Esophagus squamous epithelium (tissue), 5 donors: Measurements from ENCODE around the gene TXNRD1. TPM values are rescaled to one million over a fixed set of nuclear protein-coding genes. Genes with fewer than 3 reads are reported as not detected.
A peak's percentile ranks its signal among the peaks of the same experiment; 100 is the strongest.

Experiments
- DNase-seq: peaks from one replicate; lab custom pipeline; 2025; lab: John Stamatoyannopoulos, UW
- H3K27ac ChIP-seq, 4 donors: fragments of 200-600 bp; sonication (generic); one replicate each; pipeline ENCODE4 v1.5.1; 2016 to 2019; ENCODE audit warnings: mild to moderate bottlenecking in 1 of 4
- H3K27me3 ChIP-seq, 4 donors: fragments of 200-600 bp; sonication (generic); 1 replicate in 3 of 4; 2 replicates in 1 of 4; pipeline versions ENCODE4 v1.5.1 to v1.6.0; 2017 to 2021; ENCODE audit warnings: antibody characterized with exemption in 1 of 4
- H3K36me3 ChIP-seq, 3 donors: fragments of 200-600 bp; sonication (generic); one replicate each; pipeline ENCODE4 v1.5.1; 2016 to 2019
- H3K4me1 ChIP-seq, 3 donors: fragments of 200-600 bp; sonication (generic); one replicate each; pipeline ENCODE4 v1.5.1; 2017 to 2019
- H3K4me3 ChIP-seq, 4 donors: fragments of 200-600 bp; sonication (generic); 1 replicate in 3 of 4; 2 replicates in 1 of 4; pipeline ENCODE4 v1.5.1; 2016 to 2019; ENCODE audit warnings: mild to moderate bottlenecking in 2 of 4, moderate library complexity in 1 of 4
- H3K9me3 ChIP-seq, 3 donors: fragments of 200-600 bp; sonication (generic); one replicate each; pipeline ENCODE4 v1.5.1; 2016 to 2019
- CTCF ChIP-seq, 6 experiments: fragments of 450-650 bp in 4 of 6; fragments of 200-600 bp in 2 of 6; sonication (generic) in 2 of 6; IDR thresholded peaks; one replicate each; pipeline ENCODE4 v1.5.1; 2016 to 2019; ENCODE audit warnings: antibody characterized with exemption in 6 of 6, mild to moderate bottlenecking in 4 of 6, moderate library complexity in 4 of 6
- POLR2A ChIP-seq, 4 donors: fragments of 450-650 bp; IDR thresholded peaks; one replicate each; pipeline ENCODE4 v1.6.1; 2017; ENCODE audit warnings: antibody characterized with exemption in 4 of 4, mild to moderate bottlenecking in 4 of 4, moderate library complexity in 3 of 4
- WGBS, 2 donors: methylation state at CpG; one replicate each; pipeline ENCODE4 v1.1.5; 2018; 5-methylcytosine and 5-hydroxymethylcytosine counted together
- intact Hi-C: fragments of 100-400 bp; cut with DNase I; formaldehyde crosslinking; loops from one replicate; pipeline ENCODE4 v1.15.0; 2022
- total RNA-seq, 4 donors: library from RNA; depleted of rRNA; stranded (reverse); fragments of >200 nt; gene quantifications; one replicate each; pipeline ENCODE4 v1.1.0, GENCODE V29; 2016
- donor health status: DM: yes; HTN: yes; CAD: no.

Gene TXNRD1
- total RNA-seq, 4 donors from 2014 or later, result 40.6 to 125 (median 82.0) TPM

DNA sequence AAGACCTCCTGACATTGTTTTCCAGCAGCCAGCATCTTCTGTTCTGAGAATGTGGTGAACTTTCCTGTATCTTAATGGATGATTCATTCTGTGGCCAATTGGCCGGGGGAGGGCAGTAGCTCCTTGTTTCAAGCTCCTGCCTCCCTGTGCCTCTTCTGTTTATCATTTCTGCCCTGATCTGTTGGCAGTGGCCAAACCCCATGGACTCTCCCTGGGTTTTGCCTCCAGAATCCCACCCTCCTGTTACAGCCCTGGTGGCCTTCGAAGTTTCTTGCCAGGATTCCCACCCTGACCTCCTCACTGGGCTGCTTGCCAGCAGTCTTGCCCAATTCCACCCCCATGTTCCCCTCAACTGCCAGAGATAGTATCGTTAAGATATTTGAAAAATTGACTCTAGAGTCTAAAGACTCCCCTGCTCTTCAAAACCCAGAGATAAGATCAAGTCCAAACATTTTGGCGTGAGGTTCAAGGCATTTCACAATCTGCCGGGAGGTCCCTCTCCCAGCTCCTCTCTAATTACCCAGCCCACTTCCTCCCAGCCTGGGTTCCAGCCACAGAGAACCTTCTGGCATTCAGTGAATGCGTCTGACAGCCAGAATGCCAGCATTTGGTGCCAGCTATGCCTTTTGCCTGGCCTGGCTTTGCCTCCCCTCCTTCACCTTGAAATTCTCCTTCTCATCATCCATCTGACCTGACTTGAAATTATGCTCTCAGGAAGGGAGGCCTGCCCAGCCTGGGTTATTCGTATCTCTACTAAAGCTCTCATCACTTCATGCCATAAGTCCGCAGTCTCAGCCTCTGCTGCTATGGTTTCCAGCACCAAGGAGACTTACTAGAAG is 37.7 kb upstream of the TXNRD1 start:
- H3K4me1 ChIP-seq, result peaks cover 0 to 53% (median 27%) of the 10 kb centered on the region in 3 donors
- no peak for DNase-seq
- no peaks in the 10 kb centered on the region for H3K36me3 ChIP-seq
- H3K27me3 ChIP-seq, result no peaks in the 10 kb centered on the region
- H3K27ac ChIP-seq, result peak overlapping the region; percentile 48 to 92 (median 78)
- 44 to 45% methylated on average over 7 of the region's 8 CpGs for WGBS, 2 donors
- peak in 2 of 6 experiments; percentile 11 for TF ChIP-seq CTCF (IDR thresholded peaks at IDR 0.05)
- no peak for TF ChIP-seq POLR2A (IDR thresholded peaks at IDR 0.05)
- intact Hi-C loops, result no loop called here
- no peak overlapping the region for H3K4me3 ChIP-seq
- no peaks in the 10 kb centered on the region for H3K9me3 ChIP-seq

DNA sequence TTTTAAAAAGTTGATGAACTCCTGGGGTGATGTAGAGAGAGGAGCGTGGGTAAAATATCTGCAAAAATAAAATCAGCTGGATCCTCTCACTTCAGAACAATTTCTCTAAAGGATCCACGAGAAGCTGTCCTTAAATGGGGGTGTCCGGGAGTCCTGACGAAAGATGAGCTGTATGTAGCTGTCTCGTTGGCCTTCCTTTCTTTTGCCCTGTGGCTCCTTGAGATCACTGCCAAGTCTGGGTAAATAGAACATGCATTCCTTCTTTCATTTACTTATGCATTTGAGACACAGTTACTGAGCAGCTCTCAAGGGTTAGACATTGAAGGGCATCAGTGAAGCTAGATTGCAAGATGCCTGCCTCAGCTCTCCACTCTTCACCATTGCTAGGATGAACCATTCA is 35.2 kb upstream of the TXNRD1 start:
- Histone ChIP-seq H3K27me3 (no peaks in the 10 kb centered on the region), H3K36me3 (no peaks in the 10 kb centered on the region), H3K4me3 (no peak overlapping the region), H3K27ac (peak overlapping the region in 3 of 4 donors; percentile 74 to 83 (median 76)), H3K9me3 (peaks cover 0 to 8% (median 0%) of the 10 kb centered on the region in 3 donors), H3K4me1 (peaks cover 0 to 53% (median 27%) of the 10 kb centered on the region in 3 donors)
- intact Hi-C loops, result no loop called here
- no peak for TF ChIP-seq POLR2A (IDR thresholded peaks at IDR 0.05)
- TF ChIP-seq CTCF (IDR thresholded peaks at IDR 0.05), result no peak
- WGBS, 2 donors, result 43 to 57% methylated on average over 5 of the region's 5 CpGs
- DNase-seq, result no peak

DNA sequence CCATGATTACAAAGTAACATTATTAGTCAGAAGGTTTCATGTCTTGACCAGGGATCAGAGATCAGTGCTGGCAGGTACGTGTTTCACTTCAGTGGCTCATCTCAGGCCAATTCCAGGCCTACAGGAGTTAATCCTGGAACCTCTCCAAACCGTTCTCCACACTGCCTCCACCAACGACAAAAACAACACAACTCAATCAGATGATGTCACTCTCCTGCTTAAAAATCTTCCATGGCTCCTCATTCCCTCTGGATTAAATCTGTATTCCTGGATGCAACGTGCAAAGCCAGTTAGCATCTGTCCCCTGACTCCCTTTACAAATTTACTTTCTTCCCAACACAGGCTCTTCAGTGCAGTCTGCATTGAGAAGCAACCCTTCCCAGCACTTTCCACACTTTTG is 34.3 kb upstream of the TXNRD1 start:
- Histone ChIP-seq H3K4me3 (no peak overlapping the region), H3K27ac (peak overlapping the region in 3 of 4 donors; percentile 74 to 83 (median 76)), H3K27me3 (no peaks in the 10 kb centered on the region), H3K4me1 (peaks cover 0 to 53% (median 27%) of the 10 kb centered on the region in 3 donors), H3K9me3 (peaks cover 0 to 8% (median 0%) of the 10 kb centered on the region in 3 donors), H3K36me3 (no peaks in the 10 kb centered on the region)
- 38 to 41% methylated on average over 4 of the region's 4 CpGs for WGBS, 2 donors
- no peak for DNase-seq
- intact Hi-C loops, result no loop called here
- TF ChIP-seq CTCF (IDR thresholded peaks at IDR 0.05) (no peak), POLR2A (IDR thresholded peaks at IDR 0.05) (no peak)

DNA sequence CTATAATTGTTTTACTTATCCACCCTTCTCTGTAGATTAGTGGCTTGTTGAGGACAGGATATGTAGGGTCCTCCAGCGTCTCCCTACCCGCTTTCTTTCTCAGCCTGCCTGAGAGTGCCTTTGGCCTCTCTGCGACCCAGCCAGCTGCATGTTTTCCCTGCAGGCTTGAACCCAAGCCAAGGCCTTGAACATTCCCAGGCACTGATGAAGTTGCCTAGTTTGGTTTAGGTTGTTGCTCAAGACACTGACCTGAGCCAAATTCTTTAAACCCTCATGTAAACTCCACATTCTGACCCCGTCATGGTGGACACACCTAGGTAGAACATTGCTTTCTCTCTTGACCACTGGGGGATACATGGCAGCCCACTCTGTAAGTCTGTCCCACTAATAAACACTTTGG is 33.4 kb upstream of the TXNRD1 start:
- Histone ChIP-seq H3K36me3 (no peaks in the 10 kb centered on the region), H3K4me1 (peaks cover 0 to 47% (median 23%) of the 10 kb centered on the region in 3 donors), H3K4me3 (no peak overlapping the region), H3K9me3 (peaks cover 0 to 8% (median 0%) of the 10 kb centered on the region in 3 donors), H3K27me3 (no peaks in the 10 kb centered on the region), H3K27ac (peak overlapping the region; percentile 27 to 83 (median 75))
- no peak for TF ChIP-seq CTCF (IDR thresholded peaks at IDR 0.05)
- TF ChIP-seq POLR2A (IDR thresholded peaks at IDR 0.05), result no peak
- DNase-seq, result no peak
- WGBS, 2 donors, result 37 to 48% methylated on average over 4 of the region's 4 CpGs
- intact Hi-C loops, result no loop called here
